Epithelial cell of proximal tubule (primary cell): ENCODE measurements around the gene PIGH. TPM values are rescaled to one million over a fixed set of nuclear protein-coding genes. Genes with fewer than 3 reads are reported as not detected.
"Not testable (repeated sequence)": the region's sequence is repeated elsewhere in the genome, so short reads cannot be mapped to it uniquely, and the experiment has no call there.

ENCODE experiments used
- DNase-seq: peaks from one replicate; pipeline ENCODE4 v3.0.0-alpha.2; 2011; ENCODE audit warnings: low read depth
- H3K4me3 ChIP-seq: 2 replicates; pipeline ENCODE4 v1.5.1; 2011; ENCODE audit warnings: low read depth, mild to moderate bottlenecking, low read length
- total RNA-seq: library from RNA; depleted of rRNA; stranded (reverse); fragments of >200 nt; gene quantifications from 2 replicates; pipeline ENCODE4 v1.2.3, GENCODE V29; 2015
- TF ChIP-seq, protein P1 (sequence below): conservative IDR thresholded peaks from 2 replicates; pipeline ENCODE4 v1.5.1; 2012; ENCODE audit warnings: low read depth, mild to moderate bottlenecking, low read length

Gene PIGH
- total RNA-seq, 1 donor from 2014 or later = 13.9 TPM

DNA sequence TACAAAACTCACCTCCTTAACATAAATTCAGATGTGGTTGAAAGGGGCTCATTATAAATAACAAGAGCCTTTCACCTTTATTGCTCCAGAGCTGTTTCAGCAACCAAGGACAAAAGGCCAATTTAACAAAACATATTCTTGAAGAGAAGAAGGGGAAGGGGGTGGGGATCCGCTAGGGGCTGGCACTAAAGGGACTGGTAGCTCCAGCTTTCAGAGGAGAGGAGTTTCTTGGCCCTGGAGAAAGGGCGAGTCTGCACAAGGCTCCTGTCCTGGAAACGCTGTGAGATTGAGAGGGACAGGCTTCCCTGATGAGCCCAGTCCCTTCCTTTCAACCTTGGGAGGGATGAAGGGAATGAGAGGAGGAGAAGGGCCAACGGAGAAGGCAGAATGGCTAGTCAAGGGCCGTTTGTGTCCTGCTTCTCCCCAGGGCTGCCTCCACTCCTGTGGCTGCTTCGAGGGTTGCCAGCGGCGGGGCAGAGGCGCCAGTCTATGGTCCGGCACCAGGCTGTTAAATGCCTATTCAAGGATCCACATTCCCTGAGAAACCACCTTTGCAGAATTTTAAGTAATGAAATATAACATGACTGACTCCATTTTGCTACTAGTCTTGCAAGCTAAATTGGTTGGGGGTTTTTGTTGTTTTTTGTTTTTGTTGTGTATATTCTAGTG is 9.7 kb upstream of the PIGH start:
- DNase-seq = no peak
- no peak overlapping the region for H3K4me3 ChIP-seq
- TF ChIP-seq, protein P1, sequence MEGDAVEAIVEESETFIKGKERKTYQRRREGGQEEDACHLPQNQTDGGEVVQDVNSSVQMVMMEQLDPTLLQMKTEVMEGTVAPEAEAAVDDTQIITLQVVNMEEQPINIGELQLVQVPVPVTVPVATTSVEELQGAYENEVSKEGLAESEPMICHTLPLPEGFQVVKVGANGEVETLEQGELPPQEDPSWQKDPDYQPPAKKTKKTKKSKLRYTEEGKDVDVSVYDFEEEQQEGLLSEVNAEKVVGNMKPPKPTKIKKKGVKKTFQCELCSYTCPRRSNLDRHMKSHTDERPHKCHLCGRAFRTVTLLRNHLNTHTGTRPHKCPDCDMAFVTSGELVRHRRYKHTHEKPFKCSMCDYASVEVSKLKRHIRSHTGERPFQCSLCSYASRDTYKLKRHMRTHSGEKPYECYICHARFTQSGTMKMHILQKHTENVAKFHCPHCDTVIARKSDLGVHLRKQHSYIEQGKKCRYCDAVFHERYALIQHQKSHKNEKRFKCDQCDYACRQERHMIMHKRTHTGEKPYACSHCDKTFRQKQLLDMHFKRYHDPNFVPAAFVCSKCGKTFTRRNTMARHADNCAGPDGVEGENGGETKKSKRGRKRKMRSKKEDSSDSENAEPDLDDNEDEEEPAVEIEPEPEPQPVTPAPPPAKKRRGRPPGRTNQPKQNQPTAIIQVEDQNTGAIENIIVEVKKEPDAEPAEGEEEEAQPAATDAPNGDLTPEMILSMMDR = no peak

- H3K4me3 ChIP-seq = no peak overlapping the region
- no peak for DNase-seq
- TF ChIP-seq, protein P1 = no peak
Measured at GRCh38 chr14:67607646-67608045, 7.6 kb upstream of the PIGH start.

DNA sequence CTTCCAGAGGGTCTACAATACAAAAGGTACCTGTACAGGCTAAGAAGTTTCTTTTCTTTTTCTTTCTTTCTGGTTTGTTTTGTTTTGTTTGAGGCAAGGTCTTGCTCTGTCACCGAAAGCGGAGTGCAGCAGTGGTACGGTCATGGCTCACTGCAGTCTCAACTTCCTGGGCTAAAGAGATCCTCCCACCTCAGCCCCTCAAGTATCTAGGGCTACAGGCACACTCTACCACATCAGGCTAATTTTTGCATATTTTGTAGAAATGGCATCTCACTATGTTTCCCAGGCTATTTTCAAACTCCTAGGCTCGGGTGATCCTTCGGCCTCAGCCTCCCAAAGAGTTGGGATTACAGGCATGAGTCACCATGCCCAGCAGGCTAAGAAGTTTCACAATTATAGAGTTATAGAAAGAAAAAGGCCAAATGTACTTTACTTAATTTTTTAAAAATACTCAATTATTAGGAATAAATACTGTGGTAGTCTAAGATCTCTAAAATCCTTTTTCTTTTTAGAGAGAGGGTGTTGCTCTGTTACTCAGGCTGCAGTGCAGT is 3.0 kb upstream of the PIGH start:
- DNase-seq = no peak
- H3K4me3 ChIP-seq = no peak overlapping the region
- TF ChIP-seq, protein P1 = no peak

GRCh38 chr14:67602076-67602475 is 2.0 kb upstream of the PIGH start:
- no peak overlapping the region for H3K4me3 ChIP-seq
- TF ChIP-seq, protein P1 = no peak
- DNase-seq = no peak

DNA sequence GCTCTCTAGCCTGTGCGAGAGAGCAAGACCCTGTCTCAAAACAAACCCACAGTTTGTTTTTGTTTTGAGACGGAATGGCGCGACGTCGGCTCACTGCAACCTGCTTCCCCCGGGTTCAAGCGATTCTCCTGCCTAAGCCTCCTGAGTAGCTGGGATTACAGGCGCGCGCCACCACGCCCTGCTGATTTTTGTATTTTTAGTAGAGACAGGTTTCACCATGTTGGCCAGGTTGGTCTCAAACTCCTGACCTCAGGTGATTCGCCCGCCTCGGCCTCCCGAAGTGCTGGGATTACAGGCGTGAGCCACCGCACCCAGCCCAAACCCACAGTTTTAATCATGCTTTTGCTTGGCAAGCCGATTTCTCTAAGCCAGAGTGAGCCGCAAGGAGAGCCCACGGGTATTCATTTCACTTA is 500 bp upstream of the PIGH start:
- peak overlapping the region; percentile 87 for H3K4me3 ChIP-seq
- not testable (repeated sequence) for DNase-seq

DNA sequence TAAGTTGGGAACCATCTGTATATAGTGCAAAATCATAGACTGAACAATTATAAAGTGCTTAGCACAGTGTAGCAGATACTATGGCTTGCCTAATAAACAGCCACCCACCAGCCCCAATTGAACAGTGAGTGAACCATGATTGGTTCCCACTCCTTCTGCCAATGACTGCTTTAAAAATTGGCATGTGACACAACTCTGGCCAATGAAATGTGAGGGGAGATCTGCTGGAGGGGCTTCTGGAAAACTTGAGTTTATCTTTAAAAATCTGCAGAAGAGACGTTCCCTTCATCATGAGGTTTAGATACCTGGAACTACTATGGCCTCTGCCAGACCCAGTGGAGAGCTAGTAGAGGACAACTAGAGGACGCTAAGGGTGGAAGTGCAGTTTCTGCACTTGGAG is 4.7 kb downstream of the PIGH start:
- no peak for DNase-seq
- TF ChIP-seq, protein P1 = no peak
- H3K4me3 ChIP-seq = no peak overlapping the region

DNA sequence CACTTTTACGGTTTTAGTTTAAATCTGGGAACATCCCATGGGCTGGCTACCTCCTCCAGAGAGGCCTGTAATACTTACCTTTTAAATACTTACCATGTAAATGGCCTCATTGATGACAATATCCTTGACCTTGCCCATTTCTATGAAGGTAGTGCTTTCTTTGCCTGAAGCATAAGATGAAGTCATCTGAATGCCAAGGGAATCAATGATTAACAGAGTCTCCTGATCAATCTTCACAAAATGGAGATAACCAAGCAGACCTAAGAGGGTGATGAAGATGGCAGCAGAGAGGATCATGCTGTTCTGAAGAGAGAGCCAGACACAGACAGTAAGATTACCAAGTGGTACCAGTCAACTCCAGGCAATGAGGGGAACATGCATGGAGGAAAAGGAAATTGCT is 6.4 kb downstream of the PIGH start:
- not testable (repeated sequence) for DNase-seq, H3K4me3 ChIP-seq

- H3K4me3 ChIP-seq = no peak overlapping the region
- DNase-seq = no peak
- TF ChIP-seq, protein P1 = no peak
Measured at GRCh38 chr14:67589204-67589770, 10.8 kb downstream of the PIGH start.
